H1 (cell line): ENCODE data around the gene SPATS2L. TPM values are rescaled to one million over a fixed set of nuclear protein-coding genes. Genes with fewer than 3 reads are reported as not detected.

Experiments used
- CTCF ChIA-PET: fragments of 300-600 bp; sonication (Branson Sonifier 250); formaldehyde crosslinking; loops from one replicate; lab custom pipeline; 2021; ENCODE audit not compliant: partially characterized antibody; lab: Charles Lee
- POLR2A ChIA-PET: fragments of 300-600 bp; sonication (Branson Sonifier 250); formaldehyde crosslinking; loops from one replicate; lab custom pipeline; 2021; ENCODE audit warnings: inconsistent platforms; ENCODE audit not compliant: partially characterized antibody; lab: Charles Lee
- DNase-seq, 2 experiments: peaks; one replicate each; pipeline versions ENCODE4 v3.0.0 to v3.0.0-alpha.2; 2010 to 2022; ENCODE audit warnings: low spot score in 2 of 2, low read depth in 1 of 2, mixed read lengths in 1 of 2
- FAIRE-seq: peaks from 2 replicates; lab custom pipeline; 2011; peaks lifted over from hg19 to GRCh38; lab: Jason Lieb, UNC
- H2AFZ ChIP-seq: 2 replicates; pipeline ENCODE4 v1.8.1; 2012; ENCODE audit warnings: low read length, inconsistent platforms
- H2AK5ac ChIP-seq: 2 replicates; pipeline ENCODE4 v1.6.1; 2013; ENCODE audit warnings: low read depth, low read length
- H2BK120ac ChIP-seq: replicated peaks from 2 replicates; pipeline ENCODE3; 2013; ENCODE audit warnings: low read depth, low read length, inconsistent platforms
- H2BK12ac ChIP-seq: 2 replicates; pipeline ENCODE4 v1.6.1; 2013; ENCODE audit warnings: low read depth, low read length
- H2BK15ac ChIP-seq: 2 replicates; pipeline ENCODE4 v1.6.1; 2013; ENCODE audit warnings: low read length
- H2BK20ac ChIP-seq: 2 replicates; pipeline ENCODE4 v1.6.1; 2013; ENCODE audit warnings: low read length
- H2BK5ac ChIP-seq: 2 replicates; pipeline ENCODE4 v1.6.1; 2013; ENCODE audit warnings: low read depth, low read length
- H3K14ac ChIP-seq: 2 replicates; pipeline ENCODE4 v1.6.1; 2013; ENCODE audit warnings: inconsistent platforms; ENCODE audit not compliant: insufficient read length
- H3K18ac ChIP-seq: 2 replicates; pipeline ENCODE4 v1.6.1; 2013; ENCODE audit warnings: low read length; ENCODE audit errors: extremely low read depth
- H3K23ac ChIP-seq: 2 replicates; pipeline ENCODE4 v1.6.1; 2013; ENCODE audit warnings: inconsistent platforms; ENCODE audit not compliant: insufficient read length
- H3K23me2 ChIP-seq: 2 replicates; pipeline ENCODE4 v1.6.1; 2013; ENCODE audit warnings: low read depth, low read length
- H3K27ac ChIP-seq: 2 replicates; pipeline ENCODE4 v1.6.1; 2011; ENCODE audit warnings: low read depth, low read length, inconsistent platforms
- H3K27me3 ChIP-seq, 4 experiments: replicated peaks in 1 of 4; 1 replicate in 1 of 4; 2 replicates in 3 of 4; pipeline versions ENCODE4 v1.6.1 to v1.8.1; 2011 to 2013; ENCODE audit warnings: low read length in 3 of 4, mild to moderate bottlenecking in 3 of 4, inconsistent platforms in 2 of 4, mixed read lengths in 2 of 4, moderate library complexity in 1 of 4; ENCODE audit not compliant: control insufficient read depth in 3 of 4, insufficient read depth in 3 of 4; ENCODE audit errors: extremely low read depth in 1 of 4
- H3K36me3 ChIP-seq, 4 experiments: 2 replicates each; pipeline versions ENCODE4 v1.6.1 to v1.8.1; 2011 to 2013; ENCODE audit warnings: mild to moderate bottlenecking in 4 of 4, low read length in 3 of 4, moderate library complexity in 2 of 4, control low read depth in 1 of 4, inconsistent platforms in 1 of 4; ENCODE audit not compliant: insufficient read depth in 4 of 4, control insufficient read depth in 2 of 4
- H3K4ac ChIP-seq: replicated peaks from 2 replicates; pipeline ENCODE3; 2013; ENCODE audit warnings: low read length, low read depth, mixed read lengths, inconsistent platforms; ENCODE audit not compliant: insufficient read length
- H3K4me1 ChIP-seq, 4 experiments: replicated peaks in 1 of 4; 1 replicate in 1 of 4; 2 replicates in 3 of 4; pipeline versions ENCODE4 v1.6.1 to v1.8.1; 2011 to 2013; ENCODE audit warnings: low read length in 3 of 4, inconsistent platforms in 2 of 4, mixed read lengths in 1 of 4; ENCODE audit not compliant: insufficient read depth in 4 of 4, control insufficient read depth in 3 of 4
- H3K4me2 ChIP-seq, 2 experiments: 2 replicates each; pipeline versions ENCODE4 v1.6.1 to v1.8.1; 2011 to 2013; ENCODE audit warnings: low read depth in 2 of 2, low read length in 2 of 2, control low read depth in 1 of 2, inconsistent platforms in 1 of 2, mild to moderate bottlenecking in 1 of 2; ENCODE audit not compliant: insufficient read depth in 1 of 2
- H3K4me3 ChIP-seq, 4 experiments: fragments of 200-600, 300-600 bp in 1 of 4; sonication (generic), shearing (Covaris generic), sonication (Bioruptor Twin) in 1 of 4; 2 replicates each; pipeline versions ENCODE4 v1.5.1 to v1.8.1; 2011 to 2016; ENCODE audit warnings: low read length in 4 of 4, low read depth in 3 of 4, control low read depth in 2 of 4, inconsistent platforms in 2 of 4, mild to moderate bottlenecking in 2 of 4, mixed read lengths in 1 of 4, moderate library complexity in 1 of 4; ENCODE audit not compliant: insufficient read depth in 2 of 4; ENCODE audit errors: extremely low read depth in 1 of 4
- H3K56ac ChIP-seq: replicated peaks from 2 replicates; pipeline ENCODE3; 2013; ENCODE audit warnings: low read depth, mild to moderate bottlenecking, mixed read lengths, low read length, inconsistent platforms; ENCODE audit not compliant: insufficient read length
- H3K79me1 ChIP-seq: 2 replicates; pipeline ENCODE4 v1.6.1; 2013; ENCODE audit warnings: low read depth, low read length, control low read depth
- H3K79me2 ChIP-seq, 2 experiments: 2 replicates each; pipeline versions ENCODE4 v1.6.1 to v1.8.1; 2012 to 2013; ENCODE audit warnings: low read length in 2 of 2, mild to moderate bottlenecking in 2 of 2, inconsistent platforms in 1 of 2; ENCODE audit not compliant: insufficient read depth in 2 of 2, control insufficient read depth in 1 of 2
- H3K9ac ChIP-seq, 4 experiments: replicated peaks in 1 of 4; 1 replicate in 1 of 4; 2 replicates in 3 of 4; pipeline versions ENCODE4 v1.6.1 to v1.8.1; 2011 to 2013; ENCODE audit warnings: low read depth in 3 of 4, low read length in 3 of 4, control low read depth in 2 of 4, mild to moderate bottlenecking in 2 of 4, moderate library complexity in 2 of 4, inconsistent platforms in 1 of 4; ENCODE audit errors: extremely low read depth in 1 of 4
- H3K9me3 ChIP-seq, 2 experiments: 2 replicates each; pipeline versions ENCODE4 v1.6.1 to v1.8.1; 2012 to 2013; ENCODE audit warnings: mild to moderate bottlenecking in 2 of 2, moderate library complexity in 2 of 2, control low read depth in 1 of 2, inconsistent platforms in 1 of 2, low read depth in 1 of 2, low read length in 1 of 2, mixed read lengths in 1 of 2; ENCODE audit not compliant: insufficient read depth in 2 of 2
- H4K20me1 ChIP-seq, 2 experiments: replicated peaks in 1 of 2; 2 replicates each; pipeline versions ENCODE3 to v1.8.1; 2011 to 2013; ENCODE audit warnings: inconsistent platforms in 2 of 2, low read length in 2 of 2, mild to moderate bottlenecking in 1 of 2; ENCODE audit not compliant: insufficient read depth in 2 of 2, control insufficient read depth in 1 of 2
- H4K5ac ChIP-seq: 2 replicates; pipeline ENCODE4 v1.6.1; 2013; ENCODE audit warnings: low read length, low read depth, mixed read lengths, inconsistent platforms; ENCODE audit not compliant: insufficient read length
- H4K8ac ChIP-seq: 2 replicates; pipeline ENCODE4 v1.8.0; 2013; ENCODE audit warnings: mild to moderate bottlenecking, moderate library complexity, low read length, inconsistent platforms; ENCODE audit not compliant: insufficient read depth; ENCODE audit errors: extremely low read depth
- H4K91ac ChIP-seq: replicated peaks from 2 replicates; pipeline ENCODE3; 2013; ENCODE audit warnings: low read length, mixed read lengths, inconsistent platforms; ENCODE audit not compliant: insufficient read length
- BACH1 ChIP-seq: IDR thresholded peaks from 2 replicates; pipeline ENCODE4 v1.6.1; 2012; ENCODE audit warnings: low read length, improper control_type of control experiment
- CTBP2 ChIP-seq: IDR thresholded peaks from 2 replicates; pipeline ENCODE4 v1.7.0; 2011; ENCODE audit warnings: borderline replicate concordance, mild to moderate bottlenecking, moderate library complexity, mixed read lengths, low read length; ENCODE audit not compliant: insufficient read depth, insufficient read length
- EGR1 ChIP-seq: IDR thresholded peaks from 2 replicates; pipeline ENCODE4 v1.6.1; 2011; ENCODE audit warnings: low read depth, low read length, borderline replicate concordance
- EZH2 ChIP-seq: fragments of 200-600 bp; sonication (generic); IDR thresholded peaks from 2 replicates; pipeline ENCODE4 v1.7.1; 2012; ENCODE audit warnings: low read depth, mild to moderate bottlenecking, moderate library complexity, low read length, inconsistent platforms; ENCODE audit not compliant: severe bottlenecking
- FOSL1 ChIP-seq: IDR thresholded peaks from 2 replicates; pipeline ENCODE4 v1.6.1; 2011; ENCODE audit warnings: mild to moderate bottlenecking, low read depth, low read length, moderate library complexity; ENCODE audit not compliant: insufficient read depth
- GTF2F1 ChIP-seq: IDR thresholded peaks from 2 replicates; pipeline ENCODE4 v1.6.1; 2012; ENCODE audit warnings: low read depth, low read length, improper control_type of control experiment, borderline replicate concordance
- KDM1A ChIP-seq: fragments of 200-600, 300-600 bp; sonication (generic); IDR thresholded peaks from 2 replicates; pipeline ENCODE4 v1.7.1; 2016; ENCODE audit warnings: mild to moderate bottlenecking, low read length, borderline replicate concordance
- NANOG ChIP-seq: IDR thresholded peaks from 2 replicates; pipeline ENCODE4 v1.6.1; 2011; ENCODE audit warnings: low read length, low read depth, mild to moderate bottlenecking, inconsistent platforms; ENCODE audit not compliant: insufficient read depth, poor library complexity, severe bottlenecking
- RAD21 ChIP-seq, 2 experiments: IDR thresholded peaks in 1 of 2; conservative IDR thresholded peaks in 1 of 2; 2 replicates each; pipeline ENCODE4 v1.6.1; 2011; ENCODE audit warnings: low read depth in 2 of 2, low read length in 2 of 2, improper control_type of control experiment in 1 of 2, inconsistent platforms in 1 of 2, mild to moderate bottlenecking in 1 of 2, moderate library complexity in 1 of 2
- SP2 ChIP-seq: IDR thresholded peaks from 2 replicates; pipeline ENCODE4 v1.6.1; 2012; ENCODE audit warnings: mild to moderate bottlenecking, low read length, inconsistent platforms
- TEAD4 ChIP-seq: IDR thresholded peaks from 2 replicates; pipeline ENCODE4 v1.6.1; 2012; ENCODE audit warnings: low read depth, low read length, inconsistent platforms, mixed read lengths
- WGBS, 2 experiments: shearing (Covaris generic) in 1 of 2; methylation state at CpG; one replicate each; pipeline versions ENCODE4 v1.1.6 to v1.1.7; 2013 to 2015; ENCODE audit warnings: low lambda C conversion rate in 2 of 2, mixed read lengths in 2 of 2, inconsistent platforms in 1 of 2, low coverage in 1 of 2, missing lambda C conversion rate in 1 of 2; ENCODE audit not compliant: insufficient replicate concordance in 2 of 2, insufficient coverage in 1 of 2, insufficient read length in 1 of 2; ENCODE audit errors: extremely low coverage in 1 of 2, missing lambda C conversion rate in 1 of 2; 5-methylcytosine and 5-hydroxymethylcytosine counted together
- polyA plus RNA-seq, 7 experiments: library from polyadenylated mRNA; depleted of rRNA in 3 of 7; stranded (reverse) in 5 of 7; unstranded in 2 of 7; fragments of >200 nt in 5 of 7; fragments of 200-250 nt in 2 of 7; gene quantifications; 1 replicate in 5 of 7; 2 replicates in 1 of 7; 4 replicates in 1 of 7; pipeline versions ENCODE4 v1.2.1 to v1.2.3, GENCODE V29; 2011 to 2013; ENCODE audit warnings: missing spikeins in 2 of 7, mixed read lengths in 2 of 7
- total RNA-seq: library from RNA; stranded (reverse); fragmentation: NEBNext Ultra II Directional; extraction: Animal tissue kit (Norgen Biotek cat#: 25700); gene quantifications from 2 replicates; pipeline ENCODE4 v1.2.1, GENCODE V29; 2021

SPATS2L gene
- total and polyA plus RNA-seq, 2 of the 8 experiments (the other 6 are each of a cell fraction or from before 2014, with no cell fraction given): 67.3 to 189 TPM

DNA sequence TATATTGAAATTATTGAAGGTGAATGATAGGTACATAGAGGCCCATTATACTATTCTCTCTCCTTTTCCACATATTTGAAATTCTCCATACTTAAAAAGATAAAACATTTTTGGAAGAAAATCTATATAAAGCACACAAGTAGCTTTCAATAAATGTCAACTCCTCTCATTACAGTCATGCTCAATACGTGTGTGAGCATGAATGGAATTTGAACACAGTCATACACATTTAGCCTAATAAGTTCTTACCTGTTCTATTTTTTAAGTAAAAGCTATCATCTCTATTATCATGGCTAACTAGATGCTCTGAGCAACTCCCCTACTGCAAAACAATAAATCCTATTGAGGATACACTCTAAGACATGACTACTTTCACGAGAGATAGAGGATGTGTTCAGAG, 41.9 kb upstream of the SPATS2L start:
- H2AK5ac ChIP-seq: no peak overlapping the region
- H3K27me3 ChIP-seq: no peaks in the 10 kb centered on the region
- no peak overlapping the region for H3K4me2 ChIP-seq
- H3K23ac ChIP-seq: no peak overlapping the region
- no peaks in the 10 kb centered on the region for H4K20me1 ChIP-seq
- H4K8ac ChIP-seq: no peak overlapping the region
- no peak overlapping the region for H2BK20ac ChIP-seq
- no peak overlapping the region for H3K18ac ChIP-seq
- ChIA-PET POLR2A (interaction anchor here (1.4 kb wide), 1 partner anchor 10 kb away, joined by 3 read pairs; no protein-coding TSS in a partner anchor), CTCF (interaction anchor here (1.0 kb wide), 1 partner anchor 217 kb away, joined by 3 read pairs; no protein-coding TSS in a partner anchor)
- no peaks in the 10 kb centered on the region for H3K36me3 ChIP-seq
- H3K79me1 ChIP-seq: no peaks in the 10 kb centered on the region
- H3K14ac ChIP-seq: no peak overlapping the region
- no peak overlapping the region for H2BK12ac ChIP-seq
- no peak overlapping the region for H2BK15ac ChIP-seq
- H2BK5ac ChIP-seq: no peak overlapping the region
- H3K4ac ChIP-seq: no peak overlapping the region
- no peak overlapping the region for H4K91ac ChIP-seq
- no peak overlapping the region for H4K5ac ChIP-seq
- H3K4me1 ChIP-seq: no peaks in the 10 kb centered on the region; a peak in 1 of 7 replicates
- peaks cover 6 to 10% of the 10 kb centered on the region in 2 experiments; a peak in 2 of 4 replicates for H3K9me3 ChIP-seq
- no peak for FAIRE-seq
- H3K23me2 ChIP-seq: no peaks in the 10 kb centered on the region
- no peak overlapping the region for H3K9ac ChIP-seq
- H2AFZ ChIP-seq: no peak overlapping the region
- H3K56ac ChIP-seq: no peak overlapping the region
- no peak overlapping the region for H2BK120ac ChIP-seq
- no peak for DNase-seq
- no peaks in the 10 kb centered on the region for H3K79me2 ChIP-seq
- no peak overlapping the region for H3K27ac ChIP-seq
- WGBS, 2 experiments: 92% methylated on average over 2 of the region's 2 CpGs; no CpG with 5 or more reads in 1 of the 2 experiments
- no peak overlapping the region for H3K4me3 ChIP-seq
- TF ChIP-seq EZH2 (no peak), GTF2F1 (no peak), TEAD4 (no peak), KDM1A (no peak), RAD21 (IDR thresholded peaks at IDR 0.05 in 1 of 2, conservative IDR thresholded peaks at IDR 0.05 in 1 of 2; ENCODE audit: low read depth in 2 of 2, low read length in 2 of 2) (no peak), BACH1 (no peak), CTBP2 (no peak), EGR1 (no peak), SP2 (no peak), FOSL1 (no peak), NANOG (no peak)
